Measurements from ENCODE around the gene GTF2A2.

The GTF2A2 gene

DNA sequence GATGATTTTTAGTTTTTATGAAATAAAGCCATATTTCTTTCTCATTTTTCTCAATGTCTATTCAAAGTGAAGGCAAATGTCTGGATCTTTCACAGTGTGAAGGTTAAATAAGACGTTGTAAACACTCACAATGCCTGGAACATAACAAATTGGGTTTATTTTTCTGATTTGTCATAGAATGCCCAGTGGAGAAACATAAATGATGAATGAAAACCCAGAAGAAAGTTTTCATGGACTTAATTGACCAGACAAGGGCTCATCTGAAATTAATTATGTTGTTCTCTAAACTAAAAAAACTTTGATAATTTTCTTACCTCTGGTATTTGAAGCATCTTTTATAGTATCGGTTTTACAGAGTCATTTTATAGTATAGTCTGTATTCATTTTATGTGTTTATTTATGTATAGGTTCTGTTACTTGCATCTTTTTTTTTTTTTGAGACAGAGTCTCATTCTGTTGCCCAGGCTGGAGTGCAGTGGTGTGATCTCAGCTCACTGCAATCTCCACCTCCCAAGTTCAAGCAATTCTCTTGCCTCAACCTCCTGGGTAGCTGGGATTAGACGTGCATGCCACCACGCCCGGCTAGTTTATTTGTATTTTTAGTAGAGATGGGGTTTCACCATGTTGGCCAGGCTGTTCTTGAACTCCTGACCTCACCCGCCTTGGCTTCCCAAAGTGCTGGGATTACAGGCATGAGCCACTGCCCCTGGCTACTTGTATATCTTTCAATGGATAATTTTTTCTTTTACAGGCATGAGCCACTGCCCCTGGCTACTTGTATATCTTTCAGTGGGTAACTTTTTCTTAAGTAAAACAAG lies 46.9 kb upstream of the GTF2A2 start (continued):
- TF ChIP-seq ZBTB26 (tag by site-specific recombination; optimal IDR thresholded peaks at IDR 0.05): no peak
- TF ChIP-seq ZNF112 (tag by site-specific recombination; IDR thresholded peaks at IDR 0.05): no peak
- no peak for TF ChIP-seq ZNF571 (tag by site-specific recombination; IDR thresholded peaks at IDR 0.05)
- TF ChIP-seq, protein P1, sequence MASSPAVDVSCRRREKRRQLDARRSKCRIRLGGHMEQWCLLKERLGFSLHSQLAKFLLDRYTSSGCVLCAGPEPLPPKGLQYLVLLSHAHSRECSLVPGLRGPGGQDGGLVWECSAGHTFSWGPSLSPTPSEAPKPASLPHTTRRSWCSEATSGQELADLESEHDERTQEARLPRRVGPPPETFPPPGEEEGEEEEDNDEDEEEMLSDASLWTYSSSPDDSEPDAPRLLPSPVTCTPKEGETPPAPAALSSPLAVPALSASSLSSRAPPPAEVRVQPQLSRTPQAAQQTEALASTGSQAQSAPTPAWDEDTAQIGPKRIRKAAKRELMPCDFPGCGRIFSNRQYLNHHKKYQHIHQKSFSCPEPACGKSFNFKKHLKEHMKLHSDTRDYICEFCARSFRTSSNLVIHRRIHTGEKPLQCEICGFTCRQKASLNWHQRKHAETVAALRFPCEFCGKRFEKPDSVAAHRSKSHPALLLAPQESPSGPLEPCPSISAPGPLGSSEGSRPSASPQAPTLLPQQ (tag by site-specific recombination; IDR thresholded peaks at IDR 0.05): no peak
- no peak for TF ChIP-seq ZNF529 (tag by site-specific recombination; IDR thresholded peaks at IDR 0.05; ENCODE audit: insufficient replicate concordance)
- TF ChIP-seq, protein P2, sequence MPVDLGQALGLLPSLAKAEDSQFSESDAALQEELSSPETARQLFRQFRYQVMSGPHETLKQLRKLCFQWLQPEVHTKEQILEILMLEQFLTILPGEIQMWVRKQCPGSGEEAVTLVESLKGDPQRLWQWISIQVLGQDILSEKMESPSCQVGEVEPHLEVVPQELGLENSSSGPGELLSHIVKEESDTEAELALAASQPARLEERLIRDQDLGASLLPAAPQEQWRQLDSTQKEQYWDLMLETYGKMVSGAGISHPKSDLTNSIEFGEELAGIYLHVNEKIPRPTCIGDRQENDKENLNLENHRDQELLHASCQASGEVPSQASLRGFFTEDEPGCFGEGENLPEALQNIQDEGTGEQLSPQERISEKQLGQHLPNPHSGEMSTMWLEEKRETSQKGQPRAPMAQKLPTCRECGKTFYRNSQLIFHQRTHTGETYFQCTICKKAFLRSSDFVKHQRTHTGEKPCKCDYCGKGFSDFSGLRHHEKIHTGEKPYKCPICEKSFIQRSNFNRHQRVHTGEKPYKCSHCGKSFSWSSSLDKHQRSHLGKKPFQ (tag by site-specific recombination; IDR thresholded peaks at IDR 0.05): peak; percentile 92
- TF ChIP-seq, protein P3, sequence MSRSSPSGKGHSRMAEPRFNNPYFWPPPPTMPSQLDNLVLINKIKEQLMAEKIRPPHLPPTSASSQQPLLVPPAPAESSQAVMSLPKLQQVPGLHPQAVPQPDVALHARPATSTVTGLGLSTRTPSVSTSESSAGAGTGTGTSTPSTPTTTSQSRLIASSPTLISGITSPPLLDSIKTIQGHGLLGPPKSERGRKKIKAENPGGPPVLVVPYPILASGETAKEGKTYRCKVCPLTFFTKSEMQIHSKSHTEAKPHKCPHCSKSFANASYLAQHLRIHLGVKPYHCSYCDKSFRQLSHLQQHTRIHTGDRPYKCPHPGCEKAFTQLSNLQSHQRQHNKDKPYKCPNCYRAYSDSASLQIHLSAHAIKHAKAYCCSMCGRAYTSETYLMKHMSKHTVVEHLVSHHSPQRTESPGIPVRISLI (tag by site-specific recombination; IDR thresholded peaks at IDR 0.05): no peak
- TF ChIP-seq SETDB1 (IDR thresholded peaks at IDR 0.05; ENCODE audit: insufficient read length, low read length): no peak
- TF ChIP-seq ZNF148 (tag by site-specific recombination; IDR thresholded peaks at IDR 0.05; ENCODE audit: borderline replicate concordance): no peak
- TF ChIP-seq KLF9 (tag by site-specific recombination; IDR thresholded peaks at IDR 0.05; ENCODE audit: low read depth): no peak
- no peak for TF ChIP-seq ZNF785 (tag by site-specific recombination; IDR thresholded peaks at IDR 0.05)
- TF ChIP-seq ZNF645 (tag by site-specific recombination; IDR thresholded peaks at IDR 0.05): no peak
- TF ChIP-seq ZNF76 (tag by site-specific recombination; IDR thresholded peaks at IDR 0.05; ENCODE audit: borderline replicate concordance, low read depth): no peak
- TF ChIP-seq ZNF2 (tag by site-specific recombination; IDR thresholded peaks at IDR 0.05): no peak

DNA sequence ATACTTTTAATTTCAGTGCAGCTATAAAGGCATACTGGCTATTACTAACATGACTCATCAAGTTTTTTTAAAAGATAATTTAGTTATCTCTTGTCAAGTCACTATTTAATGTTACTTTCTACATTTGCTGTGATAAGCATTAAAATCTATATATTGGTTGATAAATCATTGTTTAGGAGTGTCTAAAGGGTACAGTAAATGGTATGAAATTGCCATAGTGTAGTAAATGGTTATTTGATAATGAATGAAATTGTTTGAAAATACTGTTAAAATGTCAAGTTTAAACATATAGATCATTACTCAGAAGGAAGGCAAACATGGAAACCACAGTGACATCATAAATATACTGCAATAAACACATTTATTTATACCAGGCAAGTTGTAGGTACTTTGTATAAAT lies 45.0 kb upstream of the GTF2A2 start:
- CTCF ChIA-PET: interaction anchor here (3.2 kb wide), 1 partner anchor 11 kb away, joined by 15 read pairs; no protein-coding TSS in a partner anchor
- H3K36me3 ChIP-seq (ENCODE audit: control insufficient read depth in 2 of 2, insufficient read depth in 1 of 2, low read length in 2 of 2): no peaks in the 10 kb centered on the region
- POLR2A ChIA-PET: no interaction called here
- peaks cover 24% of the 10 kb centered on the region for H3K4me1 ChIP-seq (ENCODE audit: control insufficient read depth, insufficient read depth, low read length)
- no peak overlapping the region for H3K4me3 ChIP-seq (ENCODE audit: low read depth, low read length)
- H3K27ac ChIP-seq (ENCODE audit: extremely low read depth, low read depth, low read length): no peak overlapping the region
- no peaks in the 10 kb centered on the region for H3K9me3 ChIP-seq (ENCODE audit: control insufficient read depth, insufficient read depth, low read depth, low read length)
- no peak for TF ChIP-seq ZFP37 (tag by site-specific recombination; IDR thresholded peaks at IDR 0.05)
- TF ChIP-seq ELK4 (IDR thresholded peaks at IDR 0.05; ENCODE audit: borderline replicate concordance, low read depth, low read length): no peak
- 0 out of 2 replicates have a peak, but pooled peaks have one; percentile 24 for TF ChIP-seq ZBTB49 (tag by site-specific recombination; IDR thresholded peaks at IDR 0.05; ENCODE audit: low read depth)
- TF ChIP-seq ZNF202 (tag by site-specific recombination; IDR thresholded peaks at IDR 0.05; ENCODE audit: borderline replicate concordance): no peak
- TF ChIP-seq KLF16 (tag by site-specific recombination; IDR thresholded peaks at IDR 0.05): peak; percentile 66; the same call in 1 of the 2 replicates
- no peak for TF ChIP-seq ZNF571 (tag by site-specific recombination; IDR thresholded peaks at IDR 0.05)
- no peak for TF ChIP-seq HOXC10 (CRISPR knock-in tag; IDR thresholded peaks at IDR 0.05)
- TF ChIP-seq, protein P3 (tag by site-specific recombination; IDR thresholded peaks at IDR 0.05): peak; percentile 78
